ENCODE results near the gene ST3GAL2. TPM values are rescaled to one million over a fixed set of nuclear protein-coding genes. Genes with fewer than 3 reads are reported as not detected.

Gene ST3GAL2
- total and polyA plus RNA-seq, 2 donors (not counting 3 experiments of a cell fraction or from before 2014, with no cell fraction given): 23.0 to 50.4 TPM

- Histone ChIP-seq H3K27me3 (ENCODE audit: control insufficient read depth in 2 of 2, insufficient read depth in 2 of 2, low read length in 2 of 2) (no peaks in the 10 kb centered on the region), H2AFZ (ENCODE audit: low read depth, low read length) (no peak overlapping the region), H3K4me3 (replicated peaks in 1 of 3; ENCODE audit: insufficient read depth in 1 of 3, low read depth in 1 of 3, low read length in 3 of 3) (no peak overlapping the region), H3K36me3 (ENCODE audit: control insufficient read depth in 2 of 2, extremely low read depth in 1 of 2, insufficient read depth in 2 of 2, low read length in 2 of 2) (no peaks in the 10 kb centered on the region), H3K4me2 (ENCODE audit: insufficient read depth, low read length) (no peak overlapping the region), H3K27ac (ENCODE audit: insufficient read depth, low read depth, low read length) (no peak overlapping the region), H3K9me1 (replicated peaks; ENCODE audit: control insufficient read depth, extremely low read depth, insufficient read depth, low read length) (no peaks in the 10 kb centered on the region), H3K9me3 (replicated peaks; ENCODE audit: control insufficient read depth, insufficient read depth, low read length) (no peaks in the 10 kb centered on the region), H4K20me1 (replicated peaks; ENCODE audit: control insufficient read depth, extremely low read depth, insufficient read depth, low read length) (no peaks in the 10 kb centered on the region), H3K4me1 (ENCODE audit: control insufficient read depth, extremely low read depth, insufficient read depth, low read length) (peaks cover 4% of the 10 kb centered on the region), H3K79me2 (ENCODE audit: control insufficient read depth, insufficient read depth, low read length) (no peaks in the 10 kb centered on the region), H3K9ac (replicated peaks; ENCODE audit: extremely low read depth, insufficient read depth, low read length) (no peak overlapping the region)
- TF ChIP-seq EZH2 (IDR thresholded peaks at IDR 0.05; ENCODE audit: borderline replicate concordance, low read depth, low read length, severe bottlenecking) (no peak), FOS (IDR thresholded peaks at IDR 0.05; ENCODE audit: borderline replicate concordance, insufficient read depth, low read length) (no peak), MYC (IDR thresholded peaks at IDR 0.05; ENCODE audit: low read depth, low read length) (no peak), POLR2AphosphoS5 (IDR thresholded peaks at IDR 0.05; ENCODE audit: insufficient read depth, low read depth, low read length) (no peak), MAX (IDR thresholded peaks at IDR 0.05; ENCODE audit: insufficient read depth, insufficient read length) (no peak)
- dilution Hi-C loops (cut with MboI; ENCODE audit: extremely low pct_ligation_motif_present, low sequenced_read_pairs): no loop called here
- DNase-seq (ENCODE audit: low read depth, low spot score) (no peak), FAIRE-seq (no peak)
- intact Hi-C loops (cut with micrococcal nuclease): no loop called here
- no TSS peak for BruUV-seq (replicated peaks)
- ChIA-PET POLR2A (no interaction called here), CTCF (interaction anchor here (1.3 kb wide), 1 partner anchor 64 kb away, joined by 3 read pairs; no protein-coding TSS in a partner anchor)
Measured at GRCh38 chr16:70444249-70445063, 5.6 kb upstream of the ST3GAL2 start.

- intact Hi-C loops (cut with micrococcal nuclease) (no loop called here), dilution Hi-C loops (cut with MboI; ENCODE audit: extremely low pct_ligation_motif_present, low sequenced_read_pairs) (no loop called here)
- POLR2A ChIA-PET: no interaction called here
- H3K9me3 ChIP-seq (replicated peaks; ENCODE audit: control insufficient read depth, insufficient read depth, low read length): no peaks in the 10 kb centered on the region
- CTCF ChIA-PET: interaction anchor here (1.8 to 2.0 kb wide), 2 partner anchors 9 to 10 kb away, joined by 5 read pairs; no protein-coding TSS in a partner anchor
- H3K27me3 ChIP-seq (ENCODE audit: control insufficient read depth in 2 of 2, insufficient read depth in 2 of 2, low read length in 2 of 2): no peaks in the 10 kb centered on the region
- no peaks in the 10 kb centered on the region for H4K20me1 ChIP-seq (replicated peaks; ENCODE audit: control insufficient read depth, extremely low read depth, insufficient read depth, low read length)
- TF ChIP-seq POLR2A (IDR thresholded peaks at IDR 0.05; ENCODE audit: low read depth, low read length): no peak
- no peak overlapping the region for H2AFZ ChIP-seq (ENCODE audit: low read depth, low read length)
- no peaks in the 10 kb centered on the region for H3K9me1 ChIP-seq (replicated peaks; ENCODE audit: control insufficient read depth, extremely low read depth, insufficient read depth, low read length)
- H3K36me3 ChIP-seq (ENCODE audit: control insufficient read depth in 2 of 2, extremely low read depth in 1 of 2, insufficient read depth in 2 of 2, low read length in 2 of 2): no peaks in the 10 kb centered on the region
- DNase-seq (ENCODE audit: low read depth, low spot score): no peak
- no TSS peak for BruUV-seq (replicated peaks)
- H3K4me3 ChIP-seq (replicated peaks in 1 of 3; ENCODE audit: insufficient read depth in 1 of 3, low read depth in 1 of 3, low read length in 3 of 3): no peak overlapping the region
- peaks cover 11% of the 10 kb centered on the region for H3K79me2 ChIP-seq (ENCODE audit: control insufficient read depth, insufficient read depth, low read length)
- H3K9ac ChIP-seq (replicated peaks; ENCODE audit: extremely low read depth, insufficient read depth, low read length): no peak overlapping the region
- no peak overlapping the region for H3K27ac ChIP-seq (ENCODE audit: insufficient read depth, low read depth, low read length)
- peaks cover 14% of the 10 kb centered on the region for H3K4me1 ChIP-seq (ENCODE audit: control insufficient read depth, extremely low read depth, insufficient read depth, low read length)
- no peak overlapping the region for H3K4me2 ChIP-seq (ENCODE audit: insufficient read depth, low read length)
- FAIRE-seq: no peak
Measured at GRCh38 chr16:70442344-70442743, 3.4 kb upstream of the ST3GAL2 start.

All from endothelial cell of umbilical vein (primary cell).